ENCODE data around the gene DMRTC2.

The DMRTC2 gene

GRCh38 chr19:41895745-41896580 is 51.1 kb downstream of the DMRTC2 start:
- H2BK5ac ChIP-seq (ENCODE audit: low read depth, low read length, poor library complexity, severe bottlenecking): no peak overlapping the region
- no peak overlapping the region for H3K4me2 ChIP-seq (ENCODE audit: low read length, poor library complexity, severe bottlenecking)
- no peak overlapping the region for H2AFZ ChIP-seq (ENCODE audit: low read depth, low read length)
- no peak overlapping the region for H2BK120ac ChIP-seq (ENCODE audit: low read depth, low read length)
- no peak overlapping the region for H3K23ac ChIP-seq (ENCODE audit: low read length in 2 of 2)
- H3K9ac ChIP-seq (ENCODE audit: low read length): no peak overlapping the region
- H3K4me1 ChIP-seq (ENCODE audit: control insufficient read depth, insufficient read depth, low read depth, low read length): peaks cover 5% of the 10 kb centered on the region
- no peak overlapping the region for H4K8ac ChIP-seq (ENCODE audit: low read length)
- H3K18ac ChIP-seq (ENCODE audit: low read depth in 1 of 2, low read length in 2 of 2): no peak overlapping the region
- H3K4ac ChIP-seq (ENCODE audit: low read depth in 1 of 2, low read length in 2 of 2): no peak overlapping the region
- H3K27ac ChIP-seq (ENCODE audit: low read length, poor library complexity, severe bottlenecking): no peak overlapping the region
- H2BK12ac ChIP-seq (ENCODE audit: low read length in 2 of 2): no peak overlapping the region
- no peak overlapping the region for H2BK15ac ChIP-seq (ENCODE audit: low read depth, poor library complexity, severe bottlenecking)
- H3K27me3 ChIP-seq (ENCODE audit: control insufficient read depth in 1 of 2, insufficient read depth in 1 of 2, low read length in 2 of 2): no peaks in the 10 kb centered on the region
- H3K9me3 ChIP-seq (ENCODE audit: control insufficient read depth, low read length): no peaks in the 10 kb centered on the region
- H3K14ac ChIP-seq (ENCODE audit: low read length in 2 of 2): no peak overlapping the region
- H2AK5ac ChIP-seq (ENCODE audit: low read length, severe bottlenecking): no peak overlapping the region
- no peak overlapping the region for H4K91ac ChIP-seq (ENCODE audit: low read length)
- no peak for DNase-seq
- H3K36me3 ChIP-seq (ENCODE audit: control insufficient read depth in 1 of 2, insufficient read depth in 2 of 2, low read depth in 1 of 2, low read length in 2 of 2): peaks cover 71 to 77% of the 10 kb centered on the region in 2 experiments
- peaks cover 30% of the 10 kb centered on the region for H3K79me1 ChIP-seq (replicated peaks; ENCODE audit: low read length, poor library complexity, severe bottlenecking)
- no peak overlapping the region for H3K4me3 ChIP-seq (ENCODE audit: insufficient read depth in 1 of 2, low read depth in 1 of 2, low read length in 2 of 2)
- WGBS: 92% methylated on average over 14 of the region's 19 CpGs

- no peak for DNase-seq
- H4K91ac ChIP-seq (ENCODE audit: low read length): no peak overlapping the region
Observed at GRCh38 chr19:41896581-41896942, 51.7 kb downstream of the DMRTC2 start.

GRCh38 chr19:41897181-41897580 is 52.3 kb downstream of the DMRTC2 start:
- no peak overlapping the region for H2AFZ ChIP-seq (ENCODE audit: low read depth, low read length)

More at GRCh38 chr19:41896581-41896942, 51.7 kb downstream of the DMRTC2 start:
- WGBS: 100% methylated on average over 1 of the region's 1 CpG
- H2AK5ac ChIP-seq (ENCODE audit: low read length, severe bottlenecking): no peak overlapping the region
- no peak overlapping the region for H4K8ac ChIP-seq (ENCODE audit: low read length)
- H3K9me3 ChIP-seq (ENCODE audit: control insufficient read depth, low read length): no peaks in the 10 kb centered on the region
- H3K23ac ChIP-seq (ENCODE audit: low read length in 2 of 2): no peak overlapping the region
- H3K4ac ChIP-seq (ENCODE audit: low read depth in 1 of 2, low read length in 2 of 2): no peak overlapping the region
- H3K36me3 ChIP-seq (ENCODE audit: control insufficient read depth in 1 of 2, insufficient read depth in 2 of 2, low read depth in 1 of 2, low read length in 2 of 2): peaks cover 74 to 80% of the 10 kb centered on the region in 2 experiments
- H2AFZ ChIP-seq (ENCODE audit: low read depth, low read length): no peak overlapping the region
- no peak overlapping the region for H3K9ac ChIP-seq (ENCODE audit: low read length)
- H3K4me1 ChIP-seq (ENCODE audit: control insufficient read depth, insufficient read depth, low read depth, low read length): peaks cover 5% of the 10 kb centered on the region
- H2BK5ac ChIP-seq (ENCODE audit: low read depth, low read length, poor library complexity, severe bottlenecking): no peak overlapping the region
- no peak overlapping the region for H3K14ac ChIP-seq (ENCODE audit: low read length in 2 of 2)
- no peak overlapping the region for H2BK120ac ChIP-seq (ENCODE audit: low read depth, low read length)
- H2BK12ac ChIP-seq (ENCODE audit: low read length in 2 of 2): no peak overlapping the region
- peaks cover 28% of the 10 kb centered on the region for H3K79me1 ChIP-seq (replicated peaks; ENCODE audit: low read length, poor library complexity, severe bottlenecking)
- no peak overlapping the region for H3K18ac ChIP-seq (ENCODE audit: low read depth in 1 of 2, low read length in 2 of 2)
- no peaks in the 10 kb centered on the region for H3K27me3 ChIP-seq (ENCODE audit: control insufficient read depth in 1 of 2, insufficient read depth in 1 of 2, low read length in 2 of 2)
- no peak overlapping the region for H3K4me3 ChIP-seq (ENCODE audit: insufficient read depth in 1 of 2, low read depth in 1 of 2, low read length in 2 of 2)
- no peak overlapping the region for H2BK15ac ChIP-seq (ENCODE audit: low read depth, poor library complexity, severe bottlenecking)
- no peak overlapping the region for H3K27ac ChIP-seq (ENCODE audit: low read length, poor library complexity, severe bottlenecking)
- no peak overlapping the region for H3K4me2 ChIP-seq (ENCODE audit: low read length, poor library complexity, severe bottlenecking)

GRCh38 chr19:41897820-41898219 is 53.0 kb downstream of the DMRTC2 start:
- H3K27ac ChIP-seq (ENCODE audit: low read length, poor library complexity, severe bottlenecking): no peak overlapping the region
- no peak overlapping the region for H3K4me3 ChIP-seq (ENCODE audit: insufficient read depth in 1 of 2, low read depth in 1 of 2, low read length in 2 of 2)
- H4K91ac ChIP-seq (ENCODE audit: low read length): no peak overlapping the region
- no peak for DNase-seq
- H2BK12ac ChIP-seq (ENCODE audit: low read length in 2 of 2): no peak overlapping the region
- no peak overlapping the region for H2BK5ac ChIP-seq (ENCODE audit: low read depth, low read length, poor library complexity, severe bottlenecking)
- peaks cover 74 to 80% of the 10 kb centered on the region in 2 experiments for H3K36me3 ChIP-seq (ENCODE audit: control insufficient read depth in 1 of 2, insufficient read depth in 2 of 2, low read depth in 1 of 2, low read length in 2 of 2)
- no peak overlapping the region for H4K8ac ChIP-seq (ENCODE audit: low read length)
- H3K18ac ChIP-seq (ENCODE audit: low read depth in 1 of 2, low read length in 2 of 2): no peak overlapping the region
- H3K4me2 ChIP-seq (ENCODE audit: low read length, poor library complexity, severe bottlenecking): no peak overlapping the region
- peaks cover 21% of the 10 kb centered on the region for H3K79me1 ChIP-seq (replicated peaks; ENCODE audit: low read length, poor library complexity, severe bottlenecking)
- H3K4me1 ChIP-seq (ENCODE audit: control insufficient read depth, insufficient read depth, low read depth, low read length): peaks cover 2% of the 10 kb centered on the region
- H3K4ac ChIP-seq (ENCODE audit: low read depth in 1 of 2, low read length in 2 of 2): no peak overlapping the region
- no peak overlapping the region for H3K14ac ChIP-seq (ENCODE audit: low read length in 2 of 2)
- no peak overlapping the region for H3K23ac ChIP-seq (ENCODE audit: low read length in 2 of 2)
- no peak overlapping the region for H2BK15ac ChIP-seq (ENCODE audit: low read depth, poor library complexity, severe bottlenecking)
- no peak overlapping the region for H2AK5ac ChIP-seq (ENCODE audit: low read length, severe bottlenecking)
- H3K27me3 ChIP-seq (ENCODE audit: control insufficient read depth in 1 of 2, insufficient read depth in 1 of 2, low read length in 2 of 2): no peaks in the 10 kb centered on the region
- H2BK120ac ChIP-seq (ENCODE audit: low read depth, low read length): no peak overlapping the region
- no peaks in the 10 kb centered on the region for H3K9me3 ChIP-seq (ENCODE audit: control insufficient read depth, low read length)
- no peak overlapping the region for H3K9ac ChIP-seq (ENCODE audit: low read length)
- no peak overlapping the region for H2AFZ ChIP-seq (ENCODE audit: low read depth, low read length)
- WGBS: 95% methylated on average over 13 of the region's 24 CpGs

More at GRCh38 chr19:41897181-41897580, 52.3 kb downstream of the DMRTC2 start:
- no peak overlapping the region for H4K8ac ChIP-seq (ENCODE audit: low read length)
- no peak overlapping the region for H2BK120ac ChIP-seq (ENCODE audit: low read depth, low read length)
- H3K4me1 ChIP-seq (ENCODE audit: control insufficient read depth, insufficient read depth, low read depth, low read length): peaks cover 5% of the 10 kb centered on the region
- H3K79me1 ChIP-seq (replicated peaks; ENCODE audit: low read length, poor library complexity, severe bottlenecking): peaks cover 27% of the 10 kb centered on the region
- DNase-seq: no peak
- H4K91ac ChIP-seq (ENCODE audit: low read length): no peak overlapping the region
- H2AK5ac ChIP-seq (ENCODE audit: low read length, severe bottlenecking): no peak overlapping the region
- H3K36me3 ChIP-seq (ENCODE audit: control insufficient read depth in 1 of 2, insufficient read depth in 2 of 2, low read depth in 1 of 2, low read length in 2 of 2): peaks cover 74 to 80% of the 10 kb centered on the region in 2 experiments
- H3K4ac ChIP-seq (ENCODE audit: low read depth in 1 of 2, low read length in 2 of 2): no peak overlapping the region
- H3K18ac ChIP-seq (ENCODE audit: low read depth in 1 of 2, low read length in 2 of 2): no peak overlapping the region
- H2BK12ac ChIP-seq (ENCODE audit: low read length in 2 of 2): no peak overlapping the region
- no peaks in the 10 kb centered on the region for H3K27me3 ChIP-seq (ENCODE audit: control insufficient read depth in 1 of 2, insufficient read depth in 1 of 2, low read length in 2 of 2)
- no peak overlapping the region for H2BK5ac ChIP-seq (ENCODE audit: low read depth, low read length, poor library complexity, severe bottlenecking)
- H3K9ac ChIP-seq (ENCODE audit: low read length): no peak overlapping the region
- no peak overlapping the region for H3K23ac ChIP-seq (ENCODE audit: low read length in 2 of 2)
- WGBS: no CpG with 5 or more reads among the region's 3 CpGs
- no peaks in the 10 kb centered on the region for H3K9me3 ChIP-seq (ENCODE audit: control insufficient read depth, low read length)
- H2BK15ac ChIP-seq (ENCODE audit: low read depth, poor library complexity, severe bottlenecking): no peak overlapping the region
- no peak overlapping the region for H3K4me3 ChIP-seq (ENCODE audit: insufficient read depth in 1 of 2, low read depth in 1 of 2, low read length in 2 of 2)
- no peak overlapping the region for H3K4me2 ChIP-seq (ENCODE audit: low read length, poor library complexity, severe bottlenecking)
- no peak overlapping the region for H3K27ac ChIP-seq (ENCODE audit: low read length, poor library complexity, severe bottlenecking)
- no peak overlapping the region for H3K14ac ChIP-seq (ENCODE audit: low read length in 2 of 2)
